Naive B cell (primary cell): ENCODE data around the gene IL7R. TPM values are rescaled to one million over a fixed set of nuclear protein-coding genes. Genes with fewer than 3 reads are reported as not detected.
"Not testable (repeated sequence)": the region's sequence is repeated elsewhere in the genome, so short reads cannot be mapped to it uniquely, and the experiment has no call there.

Source experiments
- ATAC-seq, 2 donors: fragments of 150-1000 bp; cut with Tn5 transposase; 2 replicates each; pipeline ENCODE4 v1.10.0; 2021; ENCODE audit warnings: low read depth in 2 of 2, mild to moderate bottlenecking in 2 of 2, moderate library complexity in 2 of 2
- DNase-seq: peaks from one replicate; pipeline ENCODE4 v3.0.0; 2022
- H3K27ac Mint-ChIP-seq, 6 donors: one replicate each; pipeline ENCODE4 v1.8.0; 2020 to 2022; ENCODE audit warnings: mild to moderate bottlenecking in 6 of 6, mixed read lengths in 6 of 6, moderate library complexity in 5 of 6, inconsistent platforms in 2 of 6
- H3K27me3 Mint-ChIP-seq, 3 donors: one replicate each; pipeline ENCODE4 v1.8.0; 2021 to 2022; ENCODE audit warnings: mixed read lengths in 3 of 3, mild to moderate bottlenecking in 1 of 3
- H3K36me3 Mint-ChIP-seq, 2 donors: one replicate each; pipeline ENCODE4 v1.8.0; 2020 to 2022; ENCODE audit warnings: mixed read lengths in 2 of 2, inconsistent platforms in 1 of 2, mild to moderate bottlenecking in 1 of 2
- H3K4me1 Mint-ChIP-seq, 3 donors: one replicate each; pipeline ENCODE4 v1.8.0; 2020 to 2022; ENCODE audit warnings: mixed read lengths in 3 of 3, inconsistent platforms in 1 of 3, mild to moderate bottlenecking in 1 of 3, moderate library complexity in 1 of 3
- H3K4me3 Mint-ChIP-seq, 8 donors: one replicate each; pipeline ENCODE4 v1.8.0; 2020 to 2022; ENCODE audit warnings: mild to moderate bottlenecking in 8 of 8, mixed read lengths in 8 of 8, moderate library complexity in 8 of 8, inconsistent platforms in 2 of 8
- H3K9me3 Mint-ChIP-seq, 7 donors: one replicate each; pipeline ENCODE4 v1.8.0; 2020 to 2022; ENCODE audit warnings: mixed read lengths in 7 of 7, mild to moderate bottlenecking in 5 of 7, inconsistent platforms in 2 of 7, moderate library complexity in 1 of 7
- polyA plus RNA-seq, 6 donors: library from polyadenylated mRNA; unstranded; fragments of 300-500 nt; fragmentation: Illumina TruSeq; gene quantifications; one replicate each; pipeline ENCODE4 v1.2.3, GENCODE V29; 2021; ENCODE audit warnings: low read depth in 6 of 6

The IL7R gene
- polyA plus RNA-seq, 6 donors from 2014 or later: 0.37 to 5.2 (median 2.2) TPM

DNA sequence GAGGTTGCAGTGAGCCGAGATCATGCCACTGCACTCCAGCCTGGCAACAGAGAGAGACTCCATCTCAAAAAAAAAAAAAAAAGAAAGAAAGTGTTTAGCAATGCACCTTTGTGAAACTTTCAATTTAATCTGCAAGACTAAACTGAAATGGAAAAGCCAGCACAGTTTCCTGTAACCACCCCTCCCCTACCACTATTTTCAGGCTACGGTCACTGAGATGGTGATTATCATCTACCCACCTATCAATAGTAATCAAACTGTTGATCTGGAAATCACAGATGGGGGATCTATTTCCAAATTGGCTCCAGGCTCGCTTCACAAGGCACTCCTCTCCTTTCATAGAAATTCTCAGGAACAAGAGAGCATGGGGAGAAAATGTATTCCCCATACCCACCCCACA lies 30.6 kb upstream of the IL7R start:
- no peak overlapping the region for H3K27ac Mint-ChIP-seq
- H3K27me3 Mint-ChIP-seq: no peaks in the 10 kb centered on the region
- H3K4me1 Mint-ChIP-seq: no peaks in the 10 kb centered on the region
- H3K9me3 Mint-ChIP-seq: no peaks in the 10 kb centered on the region
- no peak for DNase-seq
- no peak overlapping the region for H3K4me3 Mint-ChIP-seq
- no peaks in the 10 kb centered on the region for H3K36me3 Mint-ChIP-seq
- ATAC-seq: no peak

GRCh38 chr5:35826554-35826953 lies 30.1 kb upstream of the IL7R start:
- no peaks in the 10 kb centered on the region for H3K27me3 Mint-ChIP-seq
- H3K27ac Mint-ChIP-seq: peak overlapping the region in 1 of 6 donors; percentile 89
- no peak for DNase-seq
- no peaks in the 10 kb centered on the region for H3K36me3 Mint-ChIP-seq
- no peak for ATAC-seq
- H3K4me1 Mint-ChIP-seq: no peaks in the 10 kb centered on the region
- no peaks in the 10 kb centered on the region for H3K9me3 Mint-ChIP-seq
- no peak overlapping the region for H3K4me3 Mint-ChIP-seq

DNA sequence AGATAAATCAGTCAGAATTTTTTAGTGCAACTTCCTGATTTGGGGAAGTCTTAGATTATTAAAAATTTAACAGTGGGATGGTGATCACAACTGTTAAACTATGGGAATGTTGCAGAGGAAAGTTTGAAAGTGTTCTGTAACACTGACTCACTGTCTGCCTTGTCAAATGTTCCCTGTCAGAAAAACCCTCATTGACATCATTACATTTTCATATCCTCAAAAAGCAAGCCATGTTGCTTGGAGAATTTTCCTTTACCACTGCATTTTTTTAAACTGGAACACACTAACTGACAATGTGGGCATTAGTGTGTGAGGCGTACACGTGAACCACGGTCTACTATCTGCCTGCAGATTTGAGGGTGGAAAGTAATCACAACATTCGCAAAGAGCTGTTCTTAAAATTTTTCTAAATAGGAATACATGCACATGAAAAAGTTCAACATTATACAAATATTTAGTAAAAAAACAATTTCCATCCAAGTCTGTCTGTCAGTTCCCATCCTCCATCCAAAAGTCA lies 28.6 kb upstream of the IL7R start:
- no peaks in the 10 kb centered on the region for H3K27me3 Mint-ChIP-seq
- no peak overlapping the region for H3K4me3 Mint-ChIP-seq
- ATAC-seq (no peak), DNase-seq (no peak)
- H3K27ac Mint-ChIP-seq: no peak overlapping the region
- H3K9me3 Mint-ChIP-seq: no peaks in the 10 kb centered on the region
- H3K36me3 Mint-ChIP-seq: no peaks in the 10 kb centered on the region
- no peaks in the 10 kb centered on the region for H3K4me1 Mint-ChIP-seq

DNA sequence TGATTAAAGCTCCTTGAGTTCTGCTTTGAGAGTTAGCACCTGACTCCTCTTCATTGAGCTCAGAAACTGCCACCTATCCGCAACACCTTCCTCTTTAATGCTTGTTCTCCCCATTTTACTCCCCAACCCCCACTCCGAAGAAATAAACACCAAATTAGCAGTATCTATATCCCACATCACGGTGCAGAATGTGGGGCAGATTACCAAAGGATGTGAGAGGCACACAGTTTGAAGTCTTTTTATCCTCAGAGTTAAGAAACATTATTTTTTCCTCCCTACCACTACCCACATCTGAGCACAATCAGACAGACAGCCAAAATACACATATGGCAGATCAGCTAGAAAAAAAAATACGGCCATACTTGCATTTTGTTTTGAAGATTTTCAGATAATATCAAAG lies 26.1 kb upstream of the IL7R start:
- Mint-ChIP-seq H3K36me3 (no peaks in the 10 kb centered on the region), H3K9me3 (no peaks in the 10 kb centered on the region), H3K4me3 (no peak overlapping the region), H3K27ac (no peak overlapping the region), H3K27me3 (no peaks in the 10 kb centered on the region), H3K4me1 (no peaks in the 10 kb centered on the region)
- no peak for ATAC-seq
- DNase-seq: no peak

DNA sequence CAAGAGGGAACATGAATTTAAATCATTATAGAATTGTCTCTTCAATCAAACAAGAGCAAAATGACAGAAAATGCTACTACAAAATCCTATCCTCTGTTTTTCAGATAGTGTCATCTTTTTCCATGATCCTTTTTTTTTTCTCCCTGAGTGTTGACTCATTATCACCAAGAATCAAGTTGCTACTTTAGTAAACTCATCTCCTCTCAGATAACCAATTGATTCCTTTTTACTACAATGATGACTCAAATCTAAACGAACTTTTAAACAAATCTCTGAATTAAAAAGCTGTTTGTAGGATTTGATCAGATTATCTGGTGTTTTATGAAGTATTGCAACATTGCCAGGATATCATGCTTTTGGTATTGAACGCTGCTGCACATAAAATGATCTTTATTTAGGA lies 23.9 kb upstream of the IL7R start:
- H3K27me3 Mint-ChIP-seq: no peaks in the 10 kb centered on the region
- H3K4me1 Mint-ChIP-seq: no peaks in the 10 kb centered on the region
- H3K27ac Mint-ChIP-seq: no peak overlapping the region
- DNase-seq (no peak), ATAC-seq (no peak)
- no peaks in the 10 kb centered on the region for H3K36me3 Mint-ChIP-seq
- H3K9me3 Mint-ChIP-seq: no peaks in the 10 kb centered on the region
- H3K4me3 Mint-ChIP-seq: no peak overlapping the region

- H3K36me3 Mint-ChIP-seq: no peaks in the 10 kb centered on the region
- no peaks in the 10 kb centered on the region for H3K4me1 Mint-ChIP-seq
- DNase-seq (no peak), ATAC-seq (no peak)
- H3K4me3 Mint-ChIP-seq: no peak overlapping the region
- H3K9me3 Mint-ChIP-seq: no peaks in the 10 kb centered on the region
- no peak overlapping the region for H3K27ac Mint-ChIP-seq
- no peaks in the 10 kb centered on the region for H3K27me3 Mint-ChIP-seq
Measured at GRCh38 chr5:35833224-35833623, 23.5 kb upstream of the IL7R start.

GRCh38 chr5:35835796-35836742 lies 20.6 kb upstream of the IL7R start:
- DNase-seq (no peak), ATAC-seq (no peak)
- H3K4me3 Mint-ChIP-seq: peak overlapping the region in 1 of 8 donors; percentile 48
- no peaks in the 10 kb centered on the region for H3K27me3 Mint-ChIP-seq
- no peaks in the 10 kb centered on the region for H3K4me1 Mint-ChIP-seq
- H3K27ac Mint-ChIP-seq: peak overlapping the region in 1 of 6 donors; percentile 45
- no peaks in the 10 kb centered on the region for H3K9me3 Mint-ChIP-seq
- no peaks in the 10 kb centered on the region for H3K36me3 Mint-ChIP-seq

GRCh38 chr5:35838370-35839042 lies 18.2 kb upstream of the IL7R start:
- Mint-ChIP-seq H3K36me3 (no peaks in the 10 kb centered on the region), H3K27me3 (no peaks in the 10 kb centered on the region), H3K4me1 (no peaks in the 10 kb centered on the region), H3K4me3 (no peak overlapping the region), H3K9me3 (peaks cover 0 to 7% (median 2%) of the 10 kb centered on the region in 7 donors), H3K27ac (peak overlapping the region in 1 of 6 donors; percentile 1)
- DNase-seq (no peak), ATAC-seq (no peak)

- H3K9me3 Mint-ChIP-seq: peaks cover 7 to 38% (median 25%) of the 10 kb centered on the region in 7 donors
- ATAC-seq: no peak
- H3K27me3 Mint-ChIP-seq: no peaks in the 10 kb centered on the region
- no peaks in the 10 kb centered on the region for H3K4me1 Mint-ChIP-seq
- no peak overlapping the region for H3K4me3 Mint-ChIP-seq
- no peaks in the 10 kb centered on the region for H3K36me3 Mint-ChIP-seq
- H3K27ac Mint-ChIP-seq: no peak overlapping the region
- no peak for DNase-seq
Measured at GRCh38 chr5:35842856-35843255, 13.8 kb upstream of the IL7R start.

- H3K27me3 Mint-ChIP-seq, H3K4me3 Mint-ChIP-seq, H3K27ac Mint-ChIP-seq, ATAC-seq, DNase-seq, H3K4me1 Mint-ChIP-seq, H3K36me3 Mint-ChIP-seq: not testable (repeated sequence)
- peaks cover 7 to 38% (median 25%) of the 10 kb centered on the region in 7 donors for H3K9me3 Mint-ChIP-seq
Measured at GRCh38 chr5:35845508-35845907, 11.2 kb upstream of the IL7R start.

DNA sequence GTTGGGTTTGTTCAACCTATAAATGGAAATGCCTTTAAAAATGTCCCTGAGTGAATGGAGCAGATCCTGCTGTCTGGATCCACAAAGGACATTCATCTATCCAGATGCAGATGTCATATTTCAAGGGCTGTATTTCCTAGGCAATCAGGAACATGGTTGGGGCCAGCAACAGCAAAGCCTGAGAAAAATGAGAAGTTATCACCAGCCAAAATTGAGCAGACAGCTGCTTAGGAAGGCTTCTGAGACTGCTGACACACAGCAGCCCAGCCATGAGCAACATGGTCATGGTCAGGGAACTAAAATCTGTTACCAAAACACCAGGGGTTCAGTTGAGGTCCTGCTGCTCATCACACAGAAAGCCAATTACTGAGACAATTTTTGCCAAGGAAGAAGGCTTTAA lies 9.2 kb upstream of the IL7R start:
- Mint-ChIP-seq H3K27me3 (no peaks in the 10 kb centered on the region), H3K27ac (no peak overlapping the region)

GRCh38 chr5:35847961-35848360 lies 8.7 kb upstream of the IL7R start:
- DNase-seq (no peak), ATAC-seq (no peak)
- no peak overlapping the region for H3K27ac Mint-ChIP-seq
- no peaks in the 10 kb centered on the region for H3K27me3 Mint-ChIP-seq
- H3K4me1 Mint-ChIP-seq: peaks cover 5 to 9% (median 7%) of the 10 kb centered on the region in 3 donors
- H3K4me3 Mint-ChIP-seq: no peak overlapping the region
- H3K36me3 Mint-ChIP-seq: no peaks in the 10 kb centered on the region
- H3K9me3 Mint-ChIP-seq: peaks cover 7 to 37% (median 25%) of the 10 kb centered on the region in 7 donors

More for the DNA sequence above, 9.2 kb upstream of the IL7R start:
- Mint-ChIP-seq H3K4me3 (no peak overlapping the region), H3K4me1 (peaks cover 4 to 7% (median 5%) of the 10 kb centered on the region in 3 donors), H3K36me3 (no peaks in the 10 kb centered on the region), H3K9me3 (peaks cover 7 to 38% (median 25%) of the 10 kb centered on the region in 7 donors)
- ATAC-seq (no peak), DNase-seq (no peak)

GRCh38 chr5:35849860-35850259 lies 6.8 kb upstream of the IL7R start:
- Mint-ChIP-seq H3K27me3 (no peaks in the 10 kb centered on the region), H3K4me3 (no peak overlapping the region), H3K36me3 (no peaks in the 10 kb centered on the region), H3K4me1 (peaks cover 12 to 26% (median 24%) of the 10 kb centered on the region in 3 donors), H3K27ac (no peak overlapping the region), H3K9me3 (peaks cover 4 to 21% (median 17%) of the 10 kb centered on the region in 7 donors)
- DNase-seq (no peak), ATAC-seq (no peak)
